Measurements from ENCODE around the gene DAZAP1. TPM values are rescaled to one million over a fixed set of nuclear protein-coding genes. Genes with fewer than 3 reads are reported as not detected.

Gene DAZAP1
- total and polyA plus RNA-seq, 4 donors: 5.4 to 45.0 (median 29.7) TPM

- WGBS: 92% methylated on average over 36 of the region's 36 CpGs
- H3K27me3 ChIP-seq (ENCODE audit: control insufficient read depth in 4 of 4, insufficient read depth in 4 of 4, low read length in 3 of 4): peaks cover 0 to 11% (median 3%) of the 10 kb centered on the region in 4 donors
- H3K36me3 ChIP-seq (ENCODE audit: control insufficient read depth in 4 of 4, insufficient read depth in 3 of 4, low read depth in 1 of 4, low read length in 3 of 4): peaks cover 0 to 1% (median 0%) of the 10 kb centered on the region in 4 donors
- peaks cover 0 to 6% (median 0%) of the 10 kb centered on the region in 4 donors for H3K4me1 ChIP-seq (ENCODE audit: control insufficient read depth in 4 of 4, insufficient read depth in 4 of 4, low read length in 3 of 4)
- no peak for TF ChIP-seq SP1 (IDR thresholded peaks at IDR 0.05)
- no peak for TF ChIP-seq REST (IDR thresholded peaks at IDR 0.05)
- TF ChIP-seq GABPA (IDR thresholded peaks at IDR 0.05 in 1 of 2, conservative IDR thresholded peaks at IDR 0.05 in 1 of 2): no peak
- no peak for TF ChIP-seq EGR1 (IDR thresholded peaks at IDR 0.05; ENCODE audit: low read depth in 2 of 2)
- TF ChIP-seq RAD21 (IDR thresholded peaks at IDR 0.05): no peak
- TF ChIP-seq ZBTB33 (IDR thresholded peaks at IDR 0.05): no peak
- TF ChIP-seq JUND (IDR thresholded peaks at IDR 0.05): no peak
- TF ChIP-seq FOXA2 (IDR thresholded peaks at IDR 0.05): no peak
- TF ChIP-seq FOXA1 (IDR thresholded peaks at IDR 0.05): no peak
- TF ChIP-seq RXRA (IDR thresholded peaks at IDR 0.05): no peak
- no peak for TF ChIP-seq TAF1 (conservative IDR thresholded peaks at IDR 0.05)
- no peak overlapping the region for H3K4me3 ChIP-seq (ENCODE audit: low read depth in 1 of 3, low read length in 3 of 3)
- no peaks in the 10 kb centered on the region for H3K9me3 ChIP-seq (ENCODE audit: control insufficient read depth in 4 of 4, low read length in 3 of 4)
- DNase-seq (ENCODE audit: low spot score): no peak
- no peak overlapping the region for H3K9ac ChIP-seq (ENCODE audit: low read depth in 1 of 2, low read length in 2 of 2)
- no peak overlapping the region for H3K27ac ChIP-seq (ENCODE audit: low read depth in 1 of 2, low read length in 2 of 2)
Measured at GRCh38 chr19:1460033-1460995, 52.9 kb downstream of the DAZAP1 start.

GRCh38 chr19:1461862-1462261 is 54.5 kb downstream of the DAZAP1 start:
- no peak for DNase-seq (ENCODE audit: low spot score)
- Histone ChIP-seq H3K9ac (ENCODE audit: low read depth in 1 of 2, low read length in 2 of 2) (no peak overlapping the region), H3K27ac (ENCODE audit: low read depth in 1 of 2, low read length in 2 of 2) (no peak overlapping the region)

More at GRCh38 chr19:1461862-1462261, 54.5 kb downstream of the DAZAP1 start:
- peaks cover 0 to 14% (median 5%) of the 10 kb centered on the region in 4 donors for H3K4me1 ChIP-seq (ENCODE audit: control insufficient read depth in 4 of 4, insufficient read depth in 4 of 4, low read length in 3 of 4)
- no peaks in the 10 kb centered on the region for H3K36me3 ChIP-seq (ENCODE audit: control insufficient read depth in 4 of 4, insufficient read depth in 3 of 4, low read depth in 1 of 4, low read length in 3 of 4)
- H3K9me3 ChIP-seq (ENCODE audit: control insufficient read depth in 4 of 4, low read length in 3 of 4): no peaks in the 10 kb centered on the region
- 95% methylated on average over 24 of the region's 24 CpGs for WGBS
- TF ChIP-seq FOXA1 (IDR thresholded peaks at IDR 0.05) (no peak), HNF4G (IDR thresholded peaks at IDR 0.05) (no peak)
- no peak overlapping the region for H3K4me3 ChIP-seq (ENCODE audit: low read depth in 1 of 3, low read length in 3 of 3)
- peaks cover 0 to 5% (median 2%) of the 10 kb centered on the region in 4 donors for H3K27me3 ChIP-seq (ENCODE audit: control insufficient read depth in 4 of 4, insufficient read depth in 4 of 4, low read length in 3 of 4)
